Uterus (tissue), 4 donors: ENCODE data around the gene TTLL12. TPM values are rescaled to one million over a fixed set of nuclear protein-coding genes. Genes with fewer than 3 reads are reported as not detected.

Source experiments
- DNase-seq, 2 donors: peaks; one replicate each; pipeline ENCODE4 v3.0.0-alpha.2; 2019 to 2020
- H3K27ac ChIP-seq, 2 donors: fragments of 200-600 bp; sonication (generic); 1 replicate in 1 of 2; 2 replicates in 1 of 2; pipeline ENCODE4 v1.5.1; 2016 to 2018
- H3K27me3 ChIP-seq, 2 donors: fragments of 200-600 bp; sonication (generic); one replicate each; pipeline ENCODE4 v1.5.1; 2018 to 2019; ENCODE audit warnings: control low read depth in 1 of 2
- H3K36me3 ChIP-seq, 2 donors: fragments of 200-600 bp; sonication (generic); one replicate each; pipeline ENCODE4 v1.5.1; 2019; ENCODE audit warnings: control low read depth in 1 of 2
- H3K4me1 ChIP-seq, 2 donors: fragments of 200-600 bp; sonication (generic); one replicate each; pipeline ENCODE4 v1.5.1; 2018 to 2019; ENCODE audit warnings: control low read depth in 1 of 2
- H3K4me3 ChIP-seq, 2 donors: fragments of 200-600 bp; sonication (generic); 1 replicate in 1 of 2; 2 replicates in 1 of 2; pipeline ENCODE4 v1.5.1; 2018 to 2019; ENCODE audit warnings: mild to moderate bottlenecking in 1 of 2
- H3K9me3 ChIP-seq, 2 donors: fragments of 200-600 bp; sonication (generic); one replicate each; pipeline ENCODE4 v1.5.1; 2019; ENCODE audit warnings: control low read depth in 1 of 2
- CTCF ChIP-seq, 4 experiments: fragments of 200-600 bp in 2 of 4; fragments of 450-650 bp in 2 of 4; sonication (generic) in 2 of 4; IDR thresholded peaks; one replicate each; pipeline ENCODE4 v1.5.1; 2016 to 2019; ENCODE audit warnings: antibody characterized with exemption in 4 of 4, mild to moderate bottlenecking in 2 of 4, moderate library complexity in 1 of 4
- POLR2A ChIP-seq, 2 donors: fragments of 450-650 bp; IDR thresholded peaks; one replicate each; pipeline ENCODE4 v1.6.1; 2016; ENCODE audit warnings: antibody characterized with exemption in 2 of 2, mild to moderate bottlenecking in 1 of 2, moderate library complexity in 1 of 2
- intact Hi-C: fragments of 100-400 bp; cut with DNase I; formaldehyde crosslinking; loops from one replicate; pipeline ENCODE4 v1.15.1; 2023; ENCODE audit warnings: low total_unique reads
- total RNA-seq, 4 donors: library from RNA; depleted of rRNA in 3 of 4; stranded (reverse); fragments of >200 nt in 3 of 4; gene quantifications; one replicate each; pipeline versions ENCODE4 v1.1.0 to v1.2.4, GENCODE V29; 2014 to 2023
- donor health status: DM: yes; HTN: yes; CAD: no.

Gene TTLL12
- total RNA-seq, 4 donors from 2014 or later: 6.7 to 29.7 (median 17.3) TPM

- Histone ChIP-seq H3K4me1 (no peaks in the 10 kb centered on the region), H3K9me3 (no peaks in the 10 kb centered on the region), H3K36me3 (no peaks in the 10 kb centered on the region), H3K4me3 (no peak overlapping the region), H3K27ac (no peak overlapping the region), H3K27me3 (no peaks in the 10 kb centered on the region)
- intact Hi-C loops: no loop called here
- DNase-seq: no peak
- TF ChIP-seq CTCF (IDR thresholded peaks at IDR 0.05) (no peak), POLR2A (IDR thresholded peaks at IDR 0.05) (no peak)
These were observed 13.4 kb downstream of the TTLL12 start for GRCh38 chr22:43173566-43173965.

GRCh38 chr22:43172191-43172590 lies 14.7 kb downstream of the TTLL12 start:
- Histone ChIP-seq H3K9me3 (no peaks in the 10 kb centered on the region), H3K4me3 (no peak overlapping the region), H3K27me3 (no peaks in the 10 kb centered on the region), H3K36me3 (no peaks in the 10 kb centered on the region), H3K27ac (no peak overlapping the region), H3K4me1 (no peaks in the 10 kb centered on the region)
- intact Hi-C loops: no loop called here
- no peak for DNase-seq
- TF ChIP-seq CTCF (IDR thresholded peaks at IDR 0.05) (no peak), POLR2A (IDR thresholded peaks at IDR 0.05) (no peak)

- H3K36me3 ChIP-seq: no peaks in the 10 kb centered on the region
- no peak for TF ChIP-seq POLR2A (IDR thresholded peaks at IDR 0.05)
- TF ChIP-seq CTCF (IDR thresholded peaks at IDR 0.05): no peak
- no peak overlapping the region for H3K4me3 ChIP-seq
- no peak overlapping the region for H3K27ac ChIP-seq
- DNase-seq: no peak
- no peaks in the 10 kb centered on the region for H3K27me3 ChIP-seq
- intact Hi-C loops: no loop called here
- no peaks in the 10 kb centered on the region for H3K9me3 ChIP-seq
- no peaks in the 10 kb centered on the region for H3K4me1 ChIP-seq
These were observed 15.3 kb downstream of the TTLL12 start for GRCh38 chr22:43171607-43172006.

GRCh38 chr22:43171019-43171491 lies 15.9 kb downstream of the TTLL12 start:
- TF ChIP-seq POLR2A (IDR thresholded peaks at IDR 0.05) (no peak), CTCF (IDR thresholded peaks at IDR 0.05) (no peak)
- intact Hi-C loops: no loop called here
- H3K27me3 ChIP-seq: no peaks in the 10 kb centered on the region
- H3K36me3 ChIP-seq: no peaks in the 10 kb centered on the region
- DNase-seq: no peak
- H3K4me3 ChIP-seq: no peak overlapping the region
- H3K27ac ChIP-seq: no peak overlapping the region
- no peaks in the 10 kb centered on the region for H3K9me3 ChIP-seq
- no peaks in the 10 kb centered on the region for H3K4me1 ChIP-seq

GRCh38 chr22:43170131-43170480 lies 16.8 kb downstream of the TTLL12 start:
- Histone ChIP-seq H3K4me1 (no peaks in the 10 kb centered on the region), H3K4me3 (no peak overlapping the region), H3K36me3 (no peaks in the 10 kb centered on the region), H3K27ac (no peak overlapping the region), H3K27me3 (no peaks in the 10 kb centered on the region), H3K9me3 (no peaks in the 10 kb centered on the region)
- TF ChIP-seq POLR2A (IDR thresholded peaks at IDR 0.05): no peak
- TF ChIP-seq CTCF (IDR thresholded peaks at IDR 0.05): no peak
- intact Hi-C loops: no loop called here
- DNase-seq: no peak
